Stimulated activated CD8-positive, alpha-beta memory T cell treated with anti-CD3 and anti-CD28 coated beads, Interleukin-7, amount 100 ng/mL, for 1 hour (primary cell): ENCODE measurements around the gene MSH3.

ENCODE experiments used
- DNase-seq, 2 donors: peaks; one replicate each; pipeline ENCODE4 v3.0.0-alpha.2; 2020; ENCODE audit warnings: low read depth in 2 of 2

MSH3 gene

GRCh38 chr5:80654391-80655230 lies at the start of gene MSH3, which contains the start of gene DHFR:
MSH3 (plus strand) TSS chr5:80654652; CDS start chr5:80654728, 76 bp downstream.
DHFR (minus strand) TSS chr5:80654983; CDS start chr5:80654489, 494 bp downstream.
- peak; percentile 75 to 81 for DNase-seq

- DNase-seq, result no peak
These were observed 47.1 kb upstream of the MSH3 start for GRCh38 chr5:80607343-80607742.

- DNase-seq, result no peak
These were observed 46.6 kb upstream of the MSH3 start for GRCh38 chr5:80607832-80608231.

- DNase-seq, result no peak
These were observed 45.7 kb upstream of the MSH3 start for GRCh38 chr5:80608731-80609130.

- DNase-seq, result no peak
These were observed 44.8 kb upstream of the MSH3 start for GRCh38 chr5:80609692-80610091.

- no peak for DNase-seq
These were observed 39.1 kb upstream of the MSH3 start for GRCh38 chr5:80615266-80615914.

GRCh38 chr5:80618438-80618837 lies 36.0 kb upstream of the MSH3 start:
- DNase-seq, result no peak

- DNase-seq, result no peak
These were observed 35.4 kb upstream of the MSH3 start for GRCh38 chr5:80619086-80619485.

GRCh38 chr5:80620211-80620610 lies 34.2 kb upstream of the MSH3 start:
- no peak for DNase-seq

GRCh38 chr5:80622756-80623155 lies 31.7 kb upstream of the MSH3 start:
- no peak for DNase-seq

- DNase-seq, result no peak
These were observed 30.5 kb upstream of the MSH3 start for GRCh38 chr5:80623999-80624398.

GRCh38 chr5:80625230-80625629 lies 29.2 kb upstream of the MSH3 start:
- no peak for DNase-seq

- no peak for DNase-seq
These were observed 25.2 kb upstream of the MSH3 start for GRCh38 chr5:80629281-80629680.

- DNase-seq, result no peak
These were observed 22.9 kb upstream of the MSH3 start for GRCh38 chr5:80631278-80632259.

- no peak for DNase-seq
These were observed 21.8 kb upstream of the MSH3 start for GRCh38 chr5:80632700-80633099.

GRCh38 chr5:80634193-80634592 lies 20.3 kb upstream of the MSH3 start:
- no peak for DNase-seq

- DNase-seq, result no peak
These were observed 13.1 kb upstream of the MSH3 start for GRCh38 chr5:80641353-80641752.

GRCh38 chr5:80644900-80645299 lies 9.6 kb upstream of the MSH3 start:
- no peak for DNase-seq

GRCh38 chr5:80646926-80647325 lies 7.5 kb upstream of the MSH3 start:
- DNase-seq, result no peak

GRCh38 chr5:80653502-80653901 lies 950 bp upstream of the MSH3 start:
- DNase-seq, result no peak

GRCh38 chr5:80654054-80654390 lies 430 bp upstream of the MSH3 start:
- DNase-seq, result no peak

GRCh38 chr5:80655231-80655774 lies 851 bp downstream of the MSH3 start:
- DNase-seq, result no peak
